GM10266 (cell line): ENCODE results near the gene MPND.

Source experiments
- DNase-seq: peaks from one replicate; pipeline ENCODE4 v3.0.0; 2012; ENCODE audit errors: extremely low spot score
- TF ChIP-seq, protein P1 (sequence below): IDR thresholded peaks from 2 replicates; pipeline ENCODE4 v1.5.1; 2012; ENCODE audit warnings: mild to moderate bottlenecking, low read depth; ENCODE audit not compliant: control insufficient read depth, insufficient read depth; ENCODE audit errors: missing control alignments

MPND gene

GRCh38 chr19:4363571-4364304 lies 20.4 kb downstream of the MPND start:
- TF ChIP-seq, protein P1, sequence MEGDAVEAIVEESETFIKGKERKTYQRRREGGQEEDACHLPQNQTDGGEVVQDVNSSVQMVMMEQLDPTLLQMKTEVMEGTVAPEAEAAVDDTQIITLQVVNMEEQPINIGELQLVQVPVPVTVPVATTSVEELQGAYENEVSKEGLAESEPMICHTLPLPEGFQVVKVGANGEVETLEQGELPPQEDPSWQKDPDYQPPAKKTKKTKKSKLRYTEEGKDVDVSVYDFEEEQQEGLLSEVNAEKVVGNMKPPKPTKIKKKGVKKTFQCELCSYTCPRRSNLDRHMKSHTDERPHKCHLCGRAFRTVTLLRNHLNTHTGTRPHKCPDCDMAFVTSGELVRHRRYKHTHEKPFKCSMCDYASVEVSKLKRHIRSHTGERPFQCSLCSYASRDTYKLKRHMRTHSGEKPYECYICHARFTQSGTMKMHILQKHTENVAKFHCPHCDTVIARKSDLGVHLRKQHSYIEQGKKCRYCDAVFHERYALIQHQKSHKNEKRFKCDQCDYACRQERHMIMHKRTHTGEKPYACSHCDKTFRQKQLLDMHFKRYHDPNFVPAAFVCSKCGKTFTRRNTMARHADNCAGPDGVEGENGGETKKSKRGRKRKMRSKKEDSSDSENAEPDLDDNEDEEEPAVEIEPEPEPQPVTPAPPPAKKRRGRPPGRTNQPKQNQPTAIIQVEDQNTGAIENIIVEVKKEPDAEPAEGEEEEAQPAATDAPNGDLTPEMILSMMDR = no peak

GRCh38 chr19:4365341-4365740 lies 22.0 kb downstream of the MPND start:
- no peak for DNase-seq
- TF ChIP-seq, protein P1 = no peak

More at GRCh38 chr19:4363571-4364304, 20.4 kb downstream of the MPND start:
- no peak for DNase-seq

DNA sequence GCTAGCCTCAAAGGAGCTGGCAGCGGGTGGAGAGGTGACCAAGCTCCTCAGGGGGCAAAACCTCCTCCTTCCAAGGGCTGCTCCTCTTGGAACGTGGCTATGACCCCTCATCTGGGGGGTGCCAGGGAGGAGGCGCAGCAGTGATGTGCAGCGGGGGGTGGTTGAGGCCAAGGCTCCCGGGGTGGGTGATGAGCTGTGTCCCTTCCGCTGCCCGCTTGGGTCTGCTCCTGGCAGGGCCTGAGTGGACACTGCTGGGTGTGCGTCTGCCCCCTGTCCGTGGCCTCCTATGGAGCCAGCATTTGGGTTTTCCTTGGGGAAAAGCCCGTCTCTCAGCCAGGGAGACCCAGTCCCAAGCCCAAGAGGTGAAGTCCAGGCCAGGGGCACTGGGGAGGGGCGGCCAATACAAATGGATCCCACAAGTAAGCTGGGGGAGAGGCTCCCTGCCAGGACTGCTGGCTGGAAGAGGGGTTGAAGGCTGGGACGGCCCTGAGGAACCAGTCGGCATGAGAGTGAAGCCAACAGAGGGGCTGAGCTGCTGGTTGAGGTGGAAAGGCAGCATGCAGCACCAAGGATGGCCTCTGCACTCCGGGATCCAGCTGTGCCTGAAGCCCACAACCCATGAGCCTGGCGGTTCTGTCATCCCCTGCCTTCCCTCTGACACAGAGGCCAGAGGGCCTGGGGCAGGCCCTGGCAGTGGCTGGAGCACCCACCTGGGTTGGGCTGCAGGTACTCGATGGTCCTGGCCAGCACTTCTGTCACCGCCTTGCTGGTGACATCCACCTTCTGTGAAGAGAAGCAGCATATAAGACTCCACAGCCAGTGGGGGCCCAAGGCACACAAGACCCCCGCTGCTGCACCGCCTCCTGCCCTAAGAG lies 22.7 kb downstream of the MPND start:
- DNase-seq = no peak

GRCh38 chr19:4366666-4367335 lies 23.4 kb downstream of the MPND start:
- DNase-seq = no peak
- TF ChIP-seq, protein P1 = no peak

More for the DNA sequence above, 22.7 kb downstream of the MPND start:
- TF ChIP-seq, protein P1 = no peak

DNA sequence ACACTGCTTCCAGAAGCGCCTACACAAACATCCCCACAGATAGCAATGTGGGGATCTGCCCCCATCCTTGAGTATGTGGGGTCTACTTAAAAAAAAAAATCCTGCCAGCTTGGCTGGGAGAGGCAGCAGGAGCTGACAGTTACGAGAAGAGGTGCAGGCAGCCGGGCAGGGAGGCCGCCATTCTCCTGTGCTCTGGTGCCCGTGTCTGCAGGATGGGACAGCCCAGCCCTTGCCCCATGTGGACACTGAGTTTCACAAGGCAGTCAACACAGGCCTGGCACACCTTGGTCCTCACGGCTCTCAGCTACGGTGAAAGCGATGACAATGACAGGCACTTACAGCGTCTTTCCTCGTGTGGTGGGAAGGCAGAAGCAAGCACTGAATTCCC lies 24.0 kb downstream of the MPND start:
- TF ChIP-seq, protein P1 = no peak
- no peak for DNase-seq

DNA sequence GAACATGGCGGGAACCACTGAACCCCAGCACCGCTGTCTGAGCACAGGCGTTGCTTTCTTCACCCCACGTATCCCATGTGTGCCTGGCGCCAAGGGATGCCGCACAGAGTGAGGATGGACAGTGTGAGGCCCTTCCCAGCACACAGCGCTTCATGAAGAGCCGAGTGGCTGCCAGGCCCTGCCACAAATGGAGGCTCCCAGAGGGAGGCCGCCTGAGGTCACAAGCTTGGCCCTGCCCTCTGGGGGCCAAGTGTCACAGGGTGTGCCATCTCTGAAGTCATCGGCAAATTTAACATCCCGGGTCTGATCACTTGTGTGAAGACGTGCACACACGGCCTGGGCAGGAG lies 24.4 kb downstream of the MPND start:
- TF ChIP-seq, protein P1 = no peak
- no peak for DNase-seq
